H7 (cell line): Measurements from ENCODE around the gene PHLDA1. TPM values are rescaled to one million over a fixed set of nuclear protein-coding genes. Genes with fewer than 3 reads are reported as not detected.

ENCODE experiments used
- DNase-seq: peaks from one replicate; pipeline ENCODE4 v3.0.0; 2012
- H3K27me3 ChIP-seq: 2 replicates; pipeline ENCODE4 v1.6.0; 2011; ENCODE audit warnings: mild to moderate bottlenecking, low read length; ENCODE audit not compliant: control insufficient read depth, insufficient read depth
- H3K36me3 ChIP-seq: replicated peaks from 2 replicates; pipeline ENCODE4 v1.5.1; 2011; ENCODE audit warnings: low read length; ENCODE audit not compliant: control insufficient read depth, insufficient read depth
- H3K4me3 ChIP-seq: 2 replicates; pipeline ENCODE4 v1.5.1; 2011; ENCODE audit warnings: low read depth, mild to moderate bottlenecking, control low read depth, low read length, moderate library complexity; ENCODE audit not compliant: insufficient read depth
- total RNA-seq: library from RNA; depleted of rRNA; stranded (reverse); fragments of >200 nt; shearing (Covaris generic); gene quantifications from 2 replicates; pipeline ENCODE4 v1.2.3, GENCODE V29; 2014

PHLDA1 gene
- total RNA-seq, 1 experiment from 2014 or later = 16.4 TPM

GRCh38 chr12:76030341-76031080, 1.1 kb downstream of the PHLDA1 start:
- Histone ChIP-seq H3K36me3 (no peaks in the 10 kb centered on the region; the same call in 1 of the 2 replicates), H3K4me3 (peak overlapping the region; percentile 90), H3K27me3 (peaks cover 2% of the 10 kb centered on the region; the same call in 1 of the 2 replicates)
- DNase-seq = peak; percentile 66

DNA sequence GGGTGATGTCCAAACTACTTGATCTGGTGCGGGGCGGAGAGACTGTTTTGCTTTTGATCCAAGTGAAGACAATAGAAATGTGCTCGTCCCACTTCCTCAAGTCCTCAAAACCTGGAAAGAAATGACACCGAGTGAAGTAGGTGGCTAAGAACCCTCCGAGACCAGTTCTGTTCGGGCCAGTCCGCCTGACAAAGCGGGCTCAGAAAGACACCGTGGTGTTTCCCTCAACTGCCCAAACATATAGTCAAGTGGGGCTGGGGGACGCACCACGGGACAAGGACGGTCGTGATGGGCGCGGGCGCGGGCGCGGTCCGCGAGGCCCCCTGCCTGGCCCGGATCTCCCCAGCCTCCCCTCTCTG, 1.6 kb downstream of the PHLDA1 start:
- H3K27me3 ChIP-seq = peaks cover 2% of the 10 kb centered on the region; the same call in 1 of the 2 replicates
- H3K4me3 ChIP-seq = peak overlapping the region; percentile 90
- DNase-seq = peak; percentile 59
- H3K36me3 ChIP-seq = no peaks in the 10 kb centered on the region; the same call in 1 of the 2 replicates

GRCh38 chr12:76028571-76029277, 2.9 kb downstream of the PHLDA1 start:
- Histone ChIP-seq H3K4me3 (peak overlapping the region; percentile 90), H3K36me3 (no peaks in the 10 kb centered on the region; the same call in 1 of the 2 replicates), H3K27me3 (peaks cover 2% of the 10 kb centered on the region; the same call in 1 of the 2 replicates)
- DNase-seq = no peak

GRCh38 chr12:76026643-76027063, 4.9 kb downstream of the PHLDA1 start:
- Histone ChIP-seq H3K4me3 (no peak overlapping the region), H3K36me3 (no peaks in the 10 kb centered on the region; the same call in 1 of the 2 replicates), H3K27me3 (peaks cover 2% of the 10 kb centered on the region; the same call in 1 of the 2 replicates)
- DNase-seq = no peak

GRCh38 chr12:76025601-76026575, 5.7 kb downstream of the PHLDA1 start:
- no peak overlapping the region for H3K4me3 ChIP-seq
- H3K27me3 ChIP-seq = peaks cover 2% of the 10 kb centered on the region; the same call in 1 of the 2 replicates
- no peaks in the 10 kb centered on the region; the same call in 1 of the 2 replicates for H3K36me3 ChIP-seq
- DNase-seq = no peak

DNA sequence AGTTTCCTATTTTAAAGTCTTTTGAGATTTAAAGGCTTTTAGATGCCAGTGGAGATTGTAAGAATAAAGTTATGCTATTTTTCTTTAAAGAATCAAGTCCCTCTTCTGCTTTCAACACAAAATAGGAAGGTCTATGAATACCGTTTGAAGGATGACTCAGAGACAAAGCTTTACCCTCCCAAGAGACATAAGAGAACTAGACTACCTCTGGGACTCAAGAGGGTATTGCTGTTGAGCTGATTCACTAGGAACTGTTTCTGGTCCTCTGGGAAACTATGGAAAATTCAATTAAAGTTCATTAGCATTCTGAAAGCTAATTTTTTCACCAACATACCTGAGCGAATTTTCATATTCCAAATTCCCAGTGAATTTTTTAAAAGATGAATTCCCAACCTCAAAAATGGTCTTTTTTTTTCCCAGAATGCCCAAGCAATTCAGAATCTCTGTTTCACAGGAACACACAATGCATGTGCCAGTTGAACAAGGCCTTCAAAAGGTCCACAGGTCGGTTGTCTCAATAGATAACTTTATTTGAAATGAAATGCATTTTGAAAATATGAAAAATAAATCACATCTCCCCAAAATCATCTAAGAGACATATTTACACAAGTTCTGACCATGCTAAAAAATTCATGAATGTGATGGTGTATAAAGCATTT, 6.5 kb downstream of the PHLDA1 start:
- Histone ChIP-seq H3K4me3 (no peak overlapping the region), H3K36me3 (no peaks in the 10 kb centered on the region; the same call in 1 of the 2 replicates), H3K27me3 (no peaks in the 10 kb centered on the region)
- DNase-seq = no peak

GRCh38 chr12:76024102-76024781, 7.3 kb downstream of the PHLDA1 start:
- H3K36me3 ChIP-seq = no peaks in the 10 kb centered on the region; the same call in 1 of the 2 replicates
- DNase-seq = no peak
- H3K4me3 ChIP-seq = no peak overlapping the region
- H3K27me3 ChIP-seq = no peaks in the 10 kb centered on the region

GRCh38 chr12:76023069-76023690, 8.4 kb downstream of the PHLDA1 start:
- Histone ChIP-seq H3K36me3 (no peaks in the 10 kb centered on the region; the same call in 1 of the 2 replicates), H3K27me3 (no peaks in the 10 kb centered on the region), H3K4me3 (no peak overlapping the region)
- DNase-seq = no peak

DNA sequence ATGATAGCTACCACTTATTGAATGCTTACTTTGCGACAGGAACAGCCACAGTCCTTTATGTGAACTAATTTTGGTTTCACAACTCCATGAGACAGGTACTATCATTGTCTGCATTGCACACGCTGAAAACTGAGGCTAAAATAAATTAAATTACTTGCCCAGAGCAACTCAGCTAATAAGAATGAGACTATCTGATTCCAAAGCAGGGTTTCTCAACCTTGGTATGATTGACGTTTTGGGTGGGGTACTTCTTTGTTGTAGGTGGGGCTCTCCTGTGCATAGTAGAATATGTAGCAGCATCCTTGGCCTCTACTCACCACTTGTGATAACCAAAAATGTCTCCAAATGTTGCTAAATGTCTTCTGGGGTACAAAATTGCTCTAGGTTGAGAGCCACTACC, 9.1 kb downstream of the PHLDA1 start:
- H3K4me3 ChIP-seq = no peak overlapping the region
- no peak for DNase-seq
- H3K36me3 ChIP-seq = no peaks in the 10 kb centered on the region
- H3K27me3 ChIP-seq = no peaks in the 10 kb centered on the region

- DNase-seq = no peak
- Histone ChIP-seq H3K4me3 (no peak overlapping the region), H3K36me3 (no peaks in the 10 kb centered on the region), H3K27me3 (no peaks in the 10 kb centered on the region)
Measured at GRCh38 chr12:76020731-76021672, 10.6 kb downstream of the PHLDA1 start.

DNA sequence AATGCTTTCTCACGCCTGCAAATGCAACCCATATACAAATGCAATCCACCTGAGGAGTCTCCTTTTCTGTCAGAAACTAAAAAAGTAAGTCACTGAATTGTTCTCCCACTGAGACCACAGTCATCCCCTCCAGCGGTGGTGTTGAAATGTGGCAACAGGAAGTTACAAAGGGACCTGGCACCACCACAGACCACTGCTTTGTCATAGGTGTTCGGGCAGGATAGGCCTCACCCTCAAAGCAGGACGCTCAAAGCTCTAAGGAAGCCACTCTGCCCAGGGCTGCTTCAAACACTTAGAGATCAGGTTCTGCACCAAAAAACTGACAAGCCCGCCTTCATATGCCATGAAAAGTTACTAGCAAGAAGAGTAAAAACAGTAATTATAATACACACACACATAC, 11.3 kb downstream of the PHLDA1 start:
- no peak overlapping the region for H3K4me3 ChIP-seq
- DNase-seq = no peak
- no peaks in the 10 kb centered on the region for H3K36me3 ChIP-seq
- H3K27me3 ChIP-seq = no peaks in the 10 kb centered on the region

GRCh38 chr12:76018672-76019071, 12.9 kb downstream of the PHLDA1 start:
- DNase-seq = no peak

More at GRCh38 chr12:76018672-76019071, 12.9 kb downstream of the PHLDA1 start:
- Histone ChIP-seq H3K27me3 (no peaks in the 10 kb centered on the region), H3K4me3 (no peak overlapping the region), H3K36me3 (no peaks in the 10 kb centered on the region)
